Spleen (tissue), 11 donors: ENCODE measurements around the gene ADARB2. TPM values are rescaled to one million over a fixed set of nuclear protein-coding genes. Genes with fewer than 3 reads are reported as not detected.

Experiments used
- DNase-seq: peaks from one replicate; pipeline ENCODE4 v3.0.0-alpha.2; 2020
- H3K27ac ChIP-seq, 8 donors: fragments of 200-600 bp; sonication (generic) in 7 of 8; 1 replicate in 4 of 8; 2 replicates in 4 of 8; pipeline versions ENCODE4 v1.5.0 to v1.8.0; 2016 to 2021; ENCODE audit warnings: inconsistent platforms in 4 of 8, mild to moderate bottlenecking in 4 of 8, moderate library complexity in 1 of 8
- H3K27me3 ChIP-seq, 7 donors: fragments of 200-600 bp; sonication (generic) in 6 of 7; replicated peaks in 1 of 7; 1 replicate in 4 of 7; 2 replicates in 3 of 7; pipeline versions ENCODE4 v1.5.0 to v1.8.0; 2016 to 2021; ENCODE audit warnings: inconsistent platforms in 3 of 7, mild to moderate bottlenecking in 1 of 7
- H3K36me3 ChIP-seq, 6 donors: fragments of 200-600 bp; sonication (generic) in 5 of 6; 1 replicate in 4 of 6; 2 replicates in 2 of 6; pipeline versions ENCODE4 v1.5.0 to v1.8.0; 2016 to 2021; ENCODE audit warnings: inconsistent platforms in 2 of 6
- H3K4me1 ChIP-seq, 6 donors: fragments of 200-600 bp; sonication (generic) in 5 of 6; 1 replicate in 3 of 6; 2 replicates in 3 of 6; pipeline versions ENCODE4 v1.5.0 to v1.8.0; 2016 to 2021; ENCODE audit warnings: inconsistent platforms in 3 of 6
- H3K4me3 ChIP-seq, 8 donors: fragments of 200-600 bp; sonication (generic) in 7 of 8; 1 replicate in 4 of 8; 2 replicates in 4 of 8; pipeline versions ENCODE4 v1.5.0 to v1.8.0; 2016 to 2021; ENCODE audit warnings: inconsistent platforms in 4 of 8, mild to moderate bottlenecking in 4 of 8, moderate library complexity in 2 of 8
- H3K9me3 ChIP-seq, 8 donors: fragments of 200-600 bp; sonication (generic) in 7 of 8; 1 replicate in 4 of 8; 2 replicates in 4 of 8; pipeline versions ENCODE4 v1.5.0 to v1.8.0; 2016 to 2021; ENCODE audit warnings: inconsistent platforms in 4 of 8
- POLR2A ChIP-seq, 3 donors: fragments of 450-650 bp; IDR thresholded peaks; one replicate each; pipeline ENCODE4 v1.5.1; 2017; ENCODE audit warnings: antibody characterized with exemption in 3 of 3, mild to moderate bottlenecking in 1 of 3
- POLR2AphosphoS5 ChIP-seq, 3 donors: sonication (generic); formaldehyde crosslinking; IDR thresholded peaks; one replicate each; pipeline ENCODE4 v1.5.1; 2017; ENCODE audit warnings: antibody characterized with exemption in 3 of 3
- WGBS, 5 donors: extraction: QIAGEN DNeasy Blood & Tissue Kit in 3 of 5; methylation state at CpG; one replicate each; pipeline versions ENCODE4 v1.1.5 to v1.1.7; 2013 to 2018; 5-methylcytosine and 5-hydroxymethylcytosine counted together
- intact Hi-C: fragments of 100-400 bp; cut with DNase I; formaldehyde crosslinking; loops from one replicate; pipeline ENCODE4 v1.15.0; 2023; ENCODE audit warnings: low total_unique reads
- polyA plus RNA-seq, 3 donors: library from polyadenylated mRNA; stranded (reverse); fragments of 200-250 nt; gene quantifications; one replicate each; pipeline ENCODE4 v1.2.1, GENCODE V29; 2013
- total RNA-seq, 7 donors: library from RNA; depleted of rRNA in 3 of 7; stranded (reverse); fragments of >200 nt in 3 of 7; fragmentation: NEBNext Ultra II Directional in 4 of 7; extraction: Animal tissue kit (Norgen Biotek cat#: 25700) in 4 of 7; gene quantifications; one replicate each; pipeline versions ENCODE4 v1.1.0 to v1.2.1, GENCODE V29; 2016 to 2021
- TF ChIP-seq, protein P1 (sequence below), 11 experiments: fragments of 200-600 bp in 7 of 11; fragments of 450-650 bp in 4 of 11; sonication (generic) in 4 of 11; IDR thresholded peaks in 8 of 11; conservative IDR thresholded peaks in 3 of 11; 1 replicate in 7 of 11; 2 replicates in 4 of 11; pipeline versions ENCODE4 v1.4.0 to v1.8.0; 2016 to 2021; ENCODE audit warnings: antibody characterized with exemption in 11 of 11, inconsistent platforms in 4 of 11, mild to moderate bottlenecking in 1 of 11
- donor health status: healthy with polysubstance abuse.
- donor health status: DM: no; HTN: no; CAD: no; lungs with moderate emphysema.
- donor health status: DM: no; HTN: no; CAD: no.
- donor health status: Bipolar disorder and iron deficiency.
- donor health status: healthy.
- donor health status: DM: no; HTN: no; CAD: no.
- donor health status: DM: yes; HTN: yes; CAD: no.

ADARB2 gene
- total and polyA plus RNA-seq, 10 donors = 0.05 to 8.1 (median 0.96) TPM

DNA sequence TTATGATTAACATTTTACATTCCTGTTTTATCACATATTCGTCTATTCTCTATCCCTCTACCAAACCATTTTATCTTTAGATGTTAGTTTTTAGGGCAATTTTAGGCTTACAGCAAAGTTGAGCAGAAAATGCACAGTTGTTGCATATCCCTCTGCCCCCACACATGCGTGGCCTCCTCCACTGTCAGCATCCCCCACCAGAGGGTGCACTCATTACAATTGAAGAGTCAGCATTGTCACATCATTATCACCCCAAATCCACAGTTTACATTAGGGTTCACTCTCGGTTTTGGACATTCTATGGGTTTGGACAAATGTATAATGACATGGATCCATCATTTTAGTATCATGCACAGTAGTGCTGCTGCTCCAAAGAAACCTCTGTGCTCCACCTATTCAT is 594.7 kb downstream of the ADARB2 start:
- intact Hi-C loops = no loop called here
- H3K4me1 ChIP-seq = no peaks in the 10 kb centered on the region
- no peak for TF ChIP-seq POLR2A (IDR thresholded peaks at IDR 0.05)
- no peak for TF ChIP-seq POLR2AphosphoS5 (IDR thresholded peaks at IDR 0.05)
- TF ChIP-seq, protein P1, sequence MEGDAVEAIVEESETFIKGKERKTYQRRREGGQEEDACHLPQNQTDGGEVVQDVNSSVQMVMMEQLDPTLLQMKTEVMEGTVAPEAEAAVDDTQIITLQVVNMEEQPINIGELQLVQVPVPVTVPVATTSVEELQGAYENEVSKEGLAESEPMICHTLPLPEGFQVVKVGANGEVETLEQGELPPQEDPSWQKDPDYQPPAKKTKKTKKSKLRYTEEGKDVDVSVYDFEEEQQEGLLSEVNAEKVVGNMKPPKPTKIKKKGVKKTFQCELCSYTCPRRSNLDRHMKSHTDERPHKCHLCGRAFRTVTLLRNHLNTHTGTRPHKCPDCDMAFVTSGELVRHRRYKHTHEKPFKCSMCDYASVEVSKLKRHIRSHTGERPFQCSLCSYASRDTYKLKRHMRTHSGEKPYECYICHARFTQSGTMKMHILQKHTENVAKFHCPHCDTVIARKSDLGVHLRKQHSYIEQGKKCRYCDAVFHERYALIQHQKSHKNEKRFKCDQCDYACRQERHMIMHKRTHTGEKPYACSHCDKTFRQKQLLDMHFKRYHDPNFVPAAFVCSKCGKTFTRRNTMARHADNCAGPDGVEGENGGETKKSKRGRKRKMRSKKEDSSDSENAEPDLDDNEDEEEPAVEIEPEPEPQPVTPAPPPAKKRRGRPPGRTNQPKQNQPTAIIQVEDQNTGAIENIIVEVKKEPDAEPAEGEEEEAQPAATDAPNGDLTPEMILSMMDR (IDR thresholded peaks at IDR 0.05 in 8 of 11, conservative IDR thresholded peaks at IDR 0.05 in 3 of 11) = peak in 4 of 11 experiments; percentile 15 to 48 (median 38)
- no peaks in the 10 kb centered on the region for H3K36me3 ChIP-seq
- peaks cover 0 to 4% (median 0%) of the 10 kb centered on the region in 7 donors for H3K27me3 ChIP-seq
- H3K27ac ChIP-seq = no peak overlapping the region
- 45 to 55% (median 53%) methylated on average over 3 of the region's 3 CpGs for WGBS, 5 donors
- DNase-seq = no peak
- H3K4me3 ChIP-seq = no peak overlapping the region
- peaks cover 0 to 65% (median 49%) of the 10 kb centered on the region in 8 donors for H3K9me3 ChIP-seq

DNA sequence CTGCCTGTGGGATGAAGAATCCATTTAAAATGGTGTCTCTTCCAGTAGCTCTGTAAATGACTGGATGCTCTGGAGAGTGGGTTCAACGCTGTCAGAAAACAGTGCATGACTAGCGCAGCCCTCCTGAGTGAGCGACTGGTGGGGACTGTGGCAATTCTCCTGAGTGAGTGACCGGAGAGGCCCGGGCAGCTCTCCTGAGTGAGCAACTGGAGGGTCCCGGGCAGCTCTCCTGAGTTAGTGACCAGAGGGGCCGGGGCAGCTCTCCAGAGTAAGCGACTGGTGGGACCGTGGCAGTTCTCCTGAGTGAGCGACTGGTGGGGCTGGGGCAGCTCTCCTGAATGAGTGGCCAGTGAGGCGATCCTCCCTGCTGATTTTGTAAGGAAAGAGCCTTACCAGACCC is 595.6 kb downstream of the ADARB2 start:
- H3K27me3 ChIP-seq = peaks cover 0 to 4% (median 0%) of the 10 kb centered on the region in 7 donors
- peaks cover 0 to 60% (median 48%) of the 10 kb centered on the region in 8 donors for H3K9me3 ChIP-seq
- H3K4me3 ChIP-seq = no peak overlapping the region
- no peak for DNase-seq
- intact Hi-C loops = no loop called here
- no peak for TF ChIP-seq POLR2AphosphoS5 (IDR thresholded peaks at IDR 0.05)
- TF ChIP-seq, protein P1 (IDR thresholded peaks at IDR 0.05 in 8 of 11, conservative IDR thresholded peaks at IDR 0.05 in 3 of 11) = no peak
- no peaks in the 10 kb centered on the region for H3K4me1 ChIP-seq
- no peak overlapping the region for H3K27ac ChIP-seq
- WGBS, 5 donors = 92 to 95% (median 92%) methylated on average over 9 to 11 of the region's 11 CpGs
- H3K36me3 ChIP-seq = no peaks in the 10 kb centered on the region

DNA sequence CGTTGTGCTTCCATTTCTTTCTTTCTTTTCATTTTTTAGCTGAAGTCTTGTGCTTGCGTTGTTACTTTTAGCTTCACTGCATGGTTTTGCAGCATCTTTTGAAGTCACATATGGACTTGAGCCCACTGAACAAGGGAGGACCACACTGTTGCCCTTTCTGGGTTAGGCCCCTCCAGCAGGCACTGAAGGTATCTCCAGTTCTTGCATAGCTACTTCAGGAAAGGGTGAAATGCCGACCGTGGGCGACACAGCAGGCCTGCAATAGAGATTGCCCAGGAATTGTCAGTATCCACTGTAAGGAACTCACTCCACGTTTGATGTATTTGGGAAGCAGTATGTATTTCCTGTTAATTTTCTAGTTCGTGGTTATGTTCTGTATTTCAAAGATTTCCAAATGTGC is 596.1 kb downstream of the ADARB2 start:
- no peak overlapping the region for H3K4me3 ChIP-seq
- H3K4me1 ChIP-seq = peaks cover 0 to 3% (median 0%) of the 10 kb centered on the region in 6 donors
- H3K9me3 ChIP-seq = peaks cover 0 to 56% (median 44%) of the 10 kb centered on the region in 8 donors
- WGBS, 5 donors = 53 to 68% (median 62%) methylated on average over 7 of the region's 7 CpGs
- DNase-seq = no peak
- TF ChIP-seq POLR2A (IDR thresholded peaks at IDR 0.05) = no peak
- TF ChIP-seq, protein P1 (IDR thresholded peaks at IDR 0.05 in 8 of 11, conservative IDR thresholded peaks at IDR 0.05 in 3 of 11) = no peak
- TF ChIP-seq POLR2AphosphoS5 (IDR thresholded peaks at IDR 0.05) = no peak
- H3K27me3 ChIP-seq = peaks cover 0 to 4% (median 0%) of the 10 kb centered on the region in 7 donors
- H3K27ac ChIP-seq = no peak overlapping the region
- H3K36me3 ChIP-seq = no peaks in the 10 kb centered on the region
- intact Hi-C loops = no loop called here

DNA sequence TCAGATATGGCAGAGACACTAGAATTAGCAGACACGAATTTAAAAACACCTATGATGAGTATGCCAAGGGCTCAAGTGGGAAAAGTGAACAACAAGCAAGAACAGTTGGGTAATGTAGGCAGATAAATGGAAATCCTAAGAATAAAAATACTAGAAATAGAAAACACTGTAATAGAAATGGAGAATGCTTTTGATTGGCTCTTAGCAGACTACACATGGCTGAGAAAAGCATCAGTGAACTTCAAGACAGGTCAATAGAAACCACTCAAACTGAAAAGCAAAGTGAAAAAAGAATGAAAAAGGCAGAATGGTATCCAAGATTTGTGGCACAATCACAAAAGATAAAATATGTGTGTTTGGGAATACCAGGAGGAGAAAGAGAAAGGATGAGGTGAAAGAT is 598.8 kb downstream of the ADARB2 start:
- DNase-seq = no peak
- TF ChIP-seq POLR2A (IDR thresholded peaks at IDR 0.05) (no peak), POLR2AphosphoS5 (IDR thresholded peaks at IDR 0.05) (no peak)
- TF ChIP-seq, protein P1 (IDR thresholded peaks at IDR 0.05 in 8 of 11, conservative IDR thresholded peaks at IDR 0.05 in 3 of 11) = no peak
- WGBS, 5 donors = 73 to 91% (median 83%) methylated on average over 1 of the region's 1 CpG
- H3K4me1 ChIP-seq = peaks cover 0 to 4% (median 0%) of the 10 kb centered on the region in 6 donors
- intact Hi-C loops = no loop called here
- no peak overlapping the region for H3K4me3 ChIP-seq
- peaks cover 0 to 4% (median 0%) of the 10 kb centered on the region in 7 donors for H3K27me3 ChIP-seq
- H3K36me3 ChIP-seq = no peaks in the 10 kb centered on the region
- no peak overlapping the region for H3K27ac ChIP-seq
- H3K9me3 ChIP-seq = peaks cover 0 to 28% (median 22%) of the 10 kb centered on the region in 8 donors
